NCI-H2107 (cell line): ENCODE results near the gene ADRM1.

ENCODE experiments used
- DNase-seq: peaks from one replicate; lab custom pipeline; 2025; lab: John Stamatoyannopoulos, UW

ADRM1 gene

GRCh38 chr20:62355878-62356588 lies 53.2 kb downstream of the ADRM1 start:
- DNase-seq = no peak

GRCh38 chr20:62356589-62357186 lies 53.9 kb downstream of the ADRM1 start:
- DNase-seq = no peak

DNA sequence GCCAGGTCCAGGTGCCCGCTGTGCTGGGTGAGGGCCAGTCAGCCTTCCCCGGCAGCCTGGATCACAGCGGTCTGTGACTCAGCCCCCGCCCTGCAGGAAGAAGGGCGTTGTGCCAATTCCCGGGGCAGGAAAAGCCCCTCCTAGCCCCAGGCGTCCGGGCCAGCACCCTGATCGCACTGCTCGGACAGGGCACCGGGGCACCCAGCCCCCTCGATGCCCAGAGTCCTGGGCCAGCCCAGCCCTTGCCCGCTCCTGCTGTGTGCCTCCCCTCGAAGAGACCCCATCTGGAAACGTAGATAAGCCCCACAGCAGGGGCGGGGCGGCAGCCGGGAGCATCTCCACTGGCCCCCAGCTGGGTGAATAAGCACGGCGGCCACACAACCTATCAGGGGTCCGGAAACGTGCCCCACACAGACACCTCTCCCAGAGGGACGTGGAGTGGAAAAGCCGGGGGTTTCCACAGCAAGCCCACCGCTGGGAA lies 54.4 kb downstream of the ADRM1 start:
- no peak for DNase-seq

GRCh38 chr20:62357681-62358080 lies 54.9 kb downstream of the ADRM1 start:
- DNase-seq = no peak
